Erythroblast (primary cell): ENCODE results near the gene RBM19.
A peak's percentile ranks its signal among the peaks of the same experiment; 100 is the strongest.
"Not testable (repeated sequence)": the region's sequence is repeated elsewhere in the genome, so short reads cannot be mapped to it uniquely, and the experiment has no call there.

ENCODE experiments used
- DNase-seq, 2 experiments: peaks; one replicate each; lab custom pipeline; 2025; lab: John Stamatoyannopoulos, UW
- GATA1 ChIP-seq: IDR thresholded peaks from 2 replicates; pipeline ENCODE4 v1.6.1; 2011; ENCODE audit warnings: low read depth, mild to moderate bottlenecking, control low read depth, low read length, moderate library complexity
- POLR2A ChIP-seq: IDR thresholded peaks from 2 replicates; pipeline ENCODE4 v1.6.1; 2011; ENCODE audit warnings: mild to moderate bottlenecking, low read length

Gene RBM19

DNA sequence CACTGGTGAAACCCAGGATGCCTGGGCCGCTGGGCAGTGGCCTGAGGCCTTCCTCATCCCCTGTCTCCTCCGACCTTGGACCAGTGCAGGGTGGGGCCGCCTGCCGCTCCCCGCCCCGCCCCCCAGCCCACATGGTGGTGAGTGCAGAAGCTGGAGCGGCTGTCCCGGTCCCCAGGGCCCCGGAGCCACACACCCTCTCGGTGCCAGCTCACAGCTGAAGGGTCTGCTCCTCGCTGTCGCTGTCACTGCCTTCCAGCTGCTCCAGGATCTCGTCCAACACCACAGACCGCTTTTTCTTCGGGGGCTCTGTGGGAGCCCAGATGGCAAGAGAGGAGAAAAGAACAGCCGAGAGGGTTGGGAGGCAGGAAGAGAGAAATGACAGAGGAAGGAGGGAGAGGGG lies 143.1 kb downstream of the RBM19 start:
- DNase-seq: no peak
- TF ChIP-seq POLR2A (no peak), GATA1 (no peak)

DNA sequence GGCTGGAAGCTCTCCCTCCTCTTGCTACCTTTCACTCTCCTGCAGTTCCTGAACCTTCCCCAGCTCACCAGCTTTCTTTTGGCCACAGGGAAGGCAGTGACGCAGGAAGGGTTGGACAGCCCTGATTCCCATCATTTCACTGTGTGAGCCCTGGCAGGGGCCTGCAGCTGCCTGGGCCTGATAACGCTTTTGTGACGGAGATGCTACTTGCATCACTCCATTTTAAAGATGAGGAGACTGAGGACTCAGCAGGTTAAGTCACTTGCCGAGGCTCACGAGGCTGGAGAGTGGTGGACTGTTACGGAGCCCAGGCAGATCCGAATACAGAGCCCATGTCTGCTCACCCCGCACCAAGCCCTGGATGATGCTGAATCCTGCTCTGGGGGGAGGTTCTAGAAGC lies 145.3 kb downstream of the RBM19 start:
- no peak for TF ChIP-seq GATA1
- no peak for TF ChIP-seq POLR2A
- no peak for DNase-seq

- DNase-seq: no peak
- no peak for TF ChIP-seq GATA1
- TF ChIP-seq POLR2A: no peak
Observed at GRCh38 chr12:113820309-113820708, 145.8 kb downstream of the RBM19 start.

GRCh38 chr12:113819495-113819894 lies 146.6 kb downstream of the RBM19 start:
- no peak for TF ChIP-seq GATA1
- no peak for TF ChIP-seq POLR2A
- no peak for DNase-seq

GRCh38 chr12:113818833-113819232 lies 147.3 kb downstream of the RBM19 start:
- DNase-seq: peak in 1 of 2 experiments; percentile 5
- TF ChIP-seq POLR2A: no peak

- no peak for DNase-seq
- no peak for TF ChIP-seq GATA1
- TF ChIP-seq POLR2A: no peak
Observed at GRCh38 chr12:113818283-113818682, 147.8 kb downstream of the RBM19 start.

- TF ChIP-seq POLR2A (no peak), GATA1 (no peak)
- no peak for DNase-seq
Observed at GRCh38 chr12:113816866-113817265, 149.3 kb downstream of the RBM19 start.

DNA sequence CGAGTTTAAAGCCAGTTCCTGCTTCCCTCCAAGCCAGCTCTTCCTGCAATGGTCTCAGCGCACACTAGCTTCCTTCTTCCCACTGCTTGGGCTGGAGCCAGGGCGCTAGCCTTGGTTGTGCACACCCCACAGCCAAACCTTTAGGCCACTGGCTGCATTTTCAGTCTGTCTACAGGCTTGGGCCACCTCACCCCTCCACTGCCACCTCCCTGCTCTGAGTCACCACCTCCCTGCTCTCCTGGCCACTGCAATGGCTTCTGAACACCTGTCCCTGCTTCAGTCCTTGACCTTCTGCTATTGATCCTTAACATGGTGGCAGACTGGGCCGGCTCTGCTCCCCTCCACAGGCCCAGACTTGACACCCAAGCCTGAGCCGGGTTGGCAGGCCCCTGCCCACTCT lies 151.1 kb downstream of the RBM19 start:
- DNase-seq: no peak
- TF ChIP-seq POLR2A: no peak

GRCh38 chr12:113813229-113813541 lies 152.9 kb downstream of the RBM19 start:
- no peak for TF ChIP-seq GATA1
- TF ChIP-seq POLR2A: no peak
- DNase-seq: no peak

GRCh38 chr12:113812411-113813228 lies 153.5 kb downstream of the RBM19 start:
- DNase-seq: no peak
- TF ChIP-seq GATA1: no peak
- no peak for TF ChIP-seq POLR2A

DNA sequence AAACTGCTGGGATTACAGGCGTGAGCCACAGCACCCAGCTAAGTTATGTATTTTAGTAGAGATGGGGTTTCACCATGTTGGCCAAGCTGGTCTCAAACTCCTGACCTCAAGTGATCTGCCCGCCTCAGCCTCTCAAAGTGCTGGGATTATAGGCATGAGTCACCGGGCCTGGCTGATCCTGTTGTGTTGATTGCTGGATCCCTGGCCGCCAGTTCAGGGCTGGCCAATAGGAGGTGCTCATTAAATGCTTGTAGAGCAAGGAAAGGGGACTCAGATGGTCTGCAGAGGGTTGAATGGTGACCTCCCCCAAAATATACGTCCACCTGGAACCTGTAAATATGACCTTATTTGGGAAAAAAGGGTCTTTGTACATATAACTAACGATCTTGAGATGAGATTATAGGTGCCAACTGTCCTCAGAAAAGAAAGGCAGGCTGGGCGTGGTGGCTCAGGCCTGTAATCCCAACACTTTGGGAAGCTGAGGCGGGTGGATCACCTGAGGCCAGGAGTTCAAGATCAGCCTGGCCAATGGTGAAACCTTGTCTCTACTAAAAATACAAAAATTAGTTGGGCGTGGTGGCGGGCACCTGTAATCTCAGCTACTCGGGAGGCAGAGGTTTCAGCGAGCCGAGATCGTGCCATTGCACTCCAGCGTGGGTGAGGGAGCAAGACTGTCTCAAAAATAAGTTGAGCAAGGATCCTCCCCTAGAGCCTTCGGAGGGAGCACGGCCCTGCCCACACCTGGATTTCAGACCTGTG lies 156.5 kb downstream of the RBM19 start:
- not testable (repeated sequence) for DNase-seq

DNA sequence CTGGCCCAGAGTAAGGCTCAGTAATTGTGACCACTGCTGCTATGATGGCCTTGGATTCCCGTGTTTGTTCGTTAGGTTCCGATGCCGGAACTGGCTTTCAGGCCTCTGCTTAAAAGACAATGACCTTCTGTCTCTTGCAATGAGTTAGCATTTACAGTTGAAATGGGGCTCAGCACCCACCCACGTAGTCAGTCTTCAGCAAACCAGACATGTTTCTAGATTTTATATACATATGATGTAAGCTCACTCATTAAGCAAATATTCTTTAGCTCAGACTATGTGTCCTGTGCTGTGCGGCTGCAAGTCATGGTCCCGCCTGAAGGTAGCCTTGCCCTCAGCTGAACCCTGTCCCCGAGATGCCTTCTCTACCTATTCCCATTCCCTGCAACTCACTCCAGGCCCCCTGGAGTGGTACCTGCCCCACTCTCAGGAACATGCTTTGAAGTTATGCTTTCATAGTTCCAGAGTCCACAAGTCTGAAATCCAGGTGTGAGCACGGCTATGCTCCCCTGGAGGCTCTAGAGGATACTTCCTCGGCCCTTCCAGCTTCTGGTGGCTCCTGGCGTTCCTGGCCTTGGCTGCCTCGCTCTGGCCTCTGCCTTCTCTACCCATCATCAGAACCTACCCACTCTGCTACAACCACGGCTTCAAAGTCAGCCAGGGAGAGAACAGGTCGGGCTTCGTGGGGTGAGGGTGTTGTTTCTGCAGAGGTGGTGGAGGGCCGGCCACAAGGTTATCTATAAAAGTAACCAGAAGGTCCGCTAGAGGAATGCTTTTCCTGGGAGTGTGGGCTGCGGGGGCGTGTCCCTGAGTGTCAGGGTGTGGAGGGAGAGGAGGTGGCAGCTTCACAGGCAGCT lies 157.8 kb downstream of the RBM19 start:
- DNase-seq: no peak
- TF ChIP-seq GATA1 (no peak), POLR2A (no peak)

- DNase-seq: no peak
- TF ChIP-seq POLR2A (no peak), GATA1 (no peak)
Observed at GRCh38 chr12:113805673-113806072, 160.5 kb downstream of the RBM19 start.
